Right ventricle myocardium superior (tissue), 1 donor: ENCODE results near the gene OXA1L. TPM values are rescaled to one million over a fixed set of nuclear protein-coding genes. Genes with fewer than 3 reads are reported as not detected.
"Not testable (repeated sequence)": the region's sequence is repeated elsewhere in the genome, so short reads cannot be mapped to it uniquely, and the experiment has no call there.

Source experiments
- ATAC-seq: fragments of 200-7000 bp; cut with Tn5 transposase; one replicate; pipeline ENCODE4 v1.9.1; 2020; ENCODE audit warnings: mild to moderate bottlenecking; ENCODE audit not compliant: poor library complexity
- DNase-seq: peaks from one replicate; pipeline ENCODE4 v3.0.0-alpha.2; 2020
- intact Hi-C: fragments of 100-400 bp; cut with DNase I; formaldehyde crosslinking; loops from one replicate; pipeline ENCODE4 v1.11.2; 2022
- long read RNA-seq: library from polyadenylated mRNA; unstranded; transcript quantifications from one replicate; pipeline ENCODE4 v2.0.0, GENCODE V29; 2021
- total RNA-seq: library from RNA; stranded (reverse); fragmentation: NEBNext Ultra II Directional; extraction: Animal tissue kit (Norgen Biotek cat#: 25700); gene quantifications from one replicate; pipeline ENCODE4 v1.2.1, GENCODE V29; 2021
- donor health status: DM: no; HTN: yes; CAD: no; lungs with severe emphysema.

OXA1L gene
- 164 TPM for total RNA-seq
- long read RNA-seq, transcript OXA1L-201 (10 exons, 1,719 nt): major isoform, 319 of 346 reads
- long read RNA-seq, partial matches to known transcripts: 17 of 346 reads
- long read RNA-seq, other reads (novel, unspliced or antisense): 10 of 346 reads

DNA sequence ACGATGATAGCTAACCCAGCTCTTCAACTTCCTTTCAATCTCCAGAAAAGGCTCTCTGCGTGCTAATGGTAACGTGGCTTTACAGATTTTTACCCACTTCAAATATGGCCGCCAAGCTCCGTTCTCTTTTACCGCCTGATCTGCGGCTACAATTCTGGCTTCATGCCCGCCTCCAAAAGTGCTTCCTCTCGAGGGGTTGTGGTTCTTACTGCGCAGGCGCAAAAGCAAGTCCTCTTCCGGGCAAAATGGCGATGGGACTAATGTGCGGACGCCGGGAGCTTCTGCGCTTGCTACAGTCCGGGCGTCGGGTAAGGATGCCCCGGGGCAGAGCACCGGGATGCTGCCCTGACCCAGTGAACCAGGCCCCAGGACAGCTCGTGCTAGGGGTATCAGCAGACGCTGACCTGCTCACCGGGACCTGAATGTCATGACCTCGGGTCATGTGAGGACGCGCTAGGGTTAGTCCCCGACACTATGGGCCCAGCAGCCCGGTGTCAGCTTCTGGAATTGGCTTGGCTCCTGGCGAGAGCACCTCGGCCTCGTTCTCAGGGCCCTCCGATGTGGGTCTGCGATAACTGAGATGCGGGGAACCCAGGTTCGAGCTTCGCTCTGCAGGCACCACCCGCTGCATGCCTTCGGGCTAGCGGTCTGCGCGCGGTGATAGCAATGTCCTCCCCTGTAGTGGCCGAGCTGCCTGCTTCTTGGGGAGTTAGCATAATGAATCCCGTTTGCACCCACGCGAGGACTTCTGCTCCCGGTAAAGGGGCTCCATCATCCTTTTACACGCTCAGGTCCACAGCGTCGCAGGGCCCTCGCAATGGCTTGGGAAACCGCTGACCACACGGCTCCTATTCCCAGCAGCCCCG lies at the start of gene OXA1L:
TSS of gene OXA1L (plus strand) at position 232 of the 866 bp plus-strand sequence. CDS start at position 246, 14 bp downstream.
- ATAC-seq (peak; percentile 95), DNase-seq (peak; percentile 98)
- intact Hi-C loops: no loop called here

GRCh38 chr14:22718091-22718490 lies 48.4 kb upstream of the OXA1L start:
- DNase-seq: no peak
- intact Hi-C loops: no loop called here
- no peak for ATAC-seq

GRCh38 chr14:22721213-22721612 lies 45.3 kb upstream of the OXA1L start:
- ATAC-seq (no peak), DNase-seq (no peak)
- intact Hi-C loops: no loop called here

DNA sequence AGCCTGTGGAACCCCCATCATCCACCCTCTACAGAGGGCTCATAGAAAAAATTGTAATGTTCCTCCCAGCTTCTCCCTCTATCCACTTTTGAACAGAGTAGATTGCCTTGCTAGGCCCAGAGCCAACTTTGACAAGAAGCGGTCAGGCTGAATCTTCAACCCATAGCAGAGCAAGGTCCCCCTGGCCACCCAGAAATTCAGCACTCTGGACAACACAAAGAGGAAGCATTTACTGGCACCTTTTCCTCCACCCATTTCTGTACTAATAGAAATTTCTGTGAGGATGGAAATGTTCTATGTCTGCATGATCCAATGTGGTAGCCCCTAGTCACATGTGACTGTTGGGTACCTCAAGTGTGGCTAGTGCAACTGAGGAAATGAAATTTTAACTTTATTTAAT lies 42.7 kb upstream of the OXA1L start:
- intact Hi-C loops: no loop called here
- no peak for ATAC-seq
- DNase-seq: no peak

DNA sequence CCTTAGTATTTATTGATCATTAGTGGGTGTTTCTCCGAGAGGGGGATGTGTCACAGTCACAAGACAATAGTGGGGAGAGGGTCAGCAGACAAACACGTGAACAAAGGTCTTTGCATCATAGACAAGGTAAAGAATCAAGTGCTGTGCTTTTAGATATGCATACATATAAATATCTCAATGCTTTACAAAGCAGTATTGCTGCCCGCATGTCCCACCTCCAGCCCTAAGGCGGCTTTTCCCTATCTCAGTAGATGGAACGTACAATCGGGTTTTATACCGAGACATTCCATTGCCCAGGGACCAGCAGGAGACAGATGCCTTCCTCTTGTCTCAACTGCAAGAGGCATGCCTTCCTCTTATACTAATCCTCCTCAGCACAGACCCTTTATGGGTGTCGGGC lies 41.6 kb upstream of the OXA1L start:
- ATAC-seq, DNase-seq, intact Hi-C loops: not testable (repeated sequence)

DNA sequence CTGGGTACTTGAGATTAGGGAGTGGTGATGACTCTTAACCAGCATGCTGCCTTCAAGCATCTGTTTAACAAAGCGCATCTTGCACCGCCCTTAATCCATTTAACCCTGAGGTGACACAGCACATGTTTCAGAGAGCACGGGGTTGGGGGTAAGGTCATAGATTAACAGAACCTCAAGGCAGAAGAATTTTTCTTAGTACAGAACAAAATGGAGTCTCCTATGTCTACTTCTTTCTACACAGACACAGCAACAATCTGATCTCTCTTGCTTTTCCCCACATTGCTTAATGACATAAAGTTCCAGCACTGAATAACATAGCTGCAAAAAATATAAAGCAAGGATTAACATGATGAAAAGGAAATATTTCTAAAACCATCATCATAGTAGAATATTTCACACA lies 41.1 kb upstream of the OXA1L start:
- ATAC-seq, DNase-seq, intact Hi-C loops: not testable (repeated sequence)

- no peak for ATAC-seq
- intact Hi-C loops: no loop called here
- no peak for DNase-seq
Observed at GRCh38 chr14:22726012-22726411, 40.5 kb upstream of the OXA1L start.

DNA sequence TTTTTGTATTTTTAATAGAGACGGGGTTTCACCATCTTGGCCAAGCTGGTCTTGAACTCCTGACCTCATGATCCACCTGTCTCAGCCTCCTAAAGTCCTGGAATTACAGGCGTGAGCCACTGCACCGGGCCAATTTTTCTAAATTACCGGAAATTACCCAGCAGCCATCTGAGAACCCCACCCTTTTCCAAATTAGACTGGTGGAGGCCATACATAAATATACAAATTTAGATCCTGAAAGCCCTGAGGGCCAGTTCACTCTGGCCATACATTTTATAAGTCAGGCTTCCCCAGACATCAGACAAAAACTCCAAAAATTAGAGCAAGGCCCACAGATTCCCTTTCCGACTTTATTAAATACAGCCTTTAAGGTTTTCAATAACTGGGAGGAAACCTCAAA lies 34.4 kb upstream of the OXA1L start:
- DNase-seq, ATAC-seq, intact Hi-C loops: not testable (repeated sequence)

GRCh38 chr14:22733829-22734228 lies 32.7 kb upstream of the OXA1L start:
- ATAC-seq: no peak
- intact Hi-C loops: no loop called here
- no peak for DNase-seq

GRCh38 chr14:22735096-22735495 lies 31.4 kb upstream of the OXA1L start:
- DNase-seq: no peak
- no peak for ATAC-seq
- intact Hi-C loops: no loop called here

- intact Hi-C loops, DNase-seq, ATAC-seq: not testable (repeated sequence)
Observed at GRCh38 chr14:22736384-22736783, 30.1 kb upstream of the OXA1L start.

GRCh38 chr14:22737052-22737451 lies 29.4 kb upstream of the OXA1L start:
- DNase-seq: no peak
- no peak for ATAC-seq
- intact Hi-C loops: no loop called here

DNA sequence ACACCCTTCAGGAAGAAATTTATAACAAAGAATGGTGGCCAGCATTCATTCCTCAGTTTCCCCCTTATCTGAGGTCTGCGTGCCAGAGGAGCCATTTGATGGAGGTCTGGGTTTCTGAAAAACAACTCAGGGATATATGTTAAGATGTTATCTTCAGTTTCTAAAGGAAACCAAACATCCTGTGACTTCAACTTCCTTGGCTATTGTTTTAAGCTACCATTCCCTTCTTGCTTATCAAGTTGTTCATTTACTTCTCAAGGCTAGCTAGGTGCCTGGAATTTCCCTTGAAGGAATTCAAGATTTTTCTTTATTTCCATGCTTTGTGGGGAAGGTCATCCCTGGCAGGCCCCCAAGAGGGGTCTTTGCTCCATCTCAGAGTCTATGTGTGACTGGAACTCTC lies 27.1 kb upstream of the OXA1L start:
- no peak for ATAC-seq
- intact Hi-C loops: no loop called here
- no peak for DNase-seq

GRCh38 chr14:22740020-22740419 lies 26.5 kb upstream of the OXA1L start:
- DNase-seq (no peak), ATAC-seq (no peak)
- intact Hi-C loops: no loop called here

DNA sequence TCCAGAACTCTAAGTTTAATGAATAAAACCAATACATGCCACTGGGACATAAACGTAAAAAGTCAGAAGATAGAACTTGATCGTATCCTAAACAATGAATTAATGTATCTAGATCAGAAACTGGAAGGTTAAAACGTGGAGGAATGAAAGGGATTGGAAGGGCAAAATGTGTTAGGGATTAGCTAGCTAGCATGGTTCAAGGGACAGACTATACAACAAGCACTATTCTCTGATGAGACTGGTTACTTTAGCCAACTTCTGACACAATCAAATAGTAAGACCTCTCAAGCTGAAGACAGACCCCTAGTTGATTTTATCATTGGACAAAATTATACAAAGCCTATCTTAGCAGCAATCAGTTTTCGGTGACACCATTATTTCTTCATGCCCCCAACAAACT lies 18.7 kb upstream of the OXA1L start:
- ATAC-seq: no peak
- intact Hi-C loops: no loop called here
- no peak for DNase-seq

DNA sequence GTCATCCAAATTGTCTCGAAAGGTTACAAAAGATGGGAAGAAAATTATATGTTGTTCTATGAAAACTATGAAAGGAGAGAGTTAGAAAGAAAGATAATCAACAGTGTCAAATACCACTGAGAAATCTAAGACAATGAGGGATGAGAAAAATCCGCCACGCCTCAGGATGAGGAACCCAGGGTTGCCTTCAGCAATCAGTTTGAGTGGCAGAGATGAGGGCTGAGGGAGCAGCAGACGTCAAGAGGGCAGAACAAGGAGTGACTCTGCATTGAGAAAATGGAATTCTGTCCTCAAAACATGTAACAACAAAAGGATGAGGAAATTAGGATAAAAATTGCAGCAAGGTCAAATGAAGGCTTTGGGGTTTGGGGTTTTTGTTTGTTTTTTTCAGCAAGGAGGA lies 18.3 kb upstream of the OXA1L start:
- intact Hi-C loops: no loop called here
- ATAC-seq (no peak), DNase-seq (no peak)

DNA sequence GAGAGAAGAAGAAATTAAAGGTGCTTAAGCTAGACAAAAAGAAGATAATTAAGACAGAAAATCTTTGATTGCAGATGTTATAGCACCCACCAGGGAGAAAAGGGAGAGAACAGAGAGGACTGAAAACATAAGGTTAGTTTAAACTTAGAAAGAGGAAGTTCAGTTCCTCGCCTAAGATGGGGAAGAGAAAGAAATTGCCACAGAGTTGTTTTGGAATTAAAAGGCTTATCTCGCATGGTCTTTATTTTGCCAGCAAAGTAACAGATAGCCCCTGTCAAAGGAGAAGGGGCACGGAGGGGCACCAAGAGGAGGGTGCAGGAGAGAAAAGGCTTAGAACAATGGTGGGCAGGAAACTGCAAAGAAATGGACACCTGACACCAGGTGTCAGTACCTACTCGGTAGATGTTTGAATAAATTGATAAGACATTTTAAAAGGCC lies 17.8 kb upstream of the OXA1L start:
- intact Hi-C loops: no loop called here
- no peak for DNase-seq
- ATAC-seq: no peak

- ATAC-seq: no peak
- intact Hi-C loops: no loop called here
- no peak for DNase-seq
Observed at GRCh38 chr14:22752422-22752821, 14.1 kb upstream of the OXA1L start.

DNA sequence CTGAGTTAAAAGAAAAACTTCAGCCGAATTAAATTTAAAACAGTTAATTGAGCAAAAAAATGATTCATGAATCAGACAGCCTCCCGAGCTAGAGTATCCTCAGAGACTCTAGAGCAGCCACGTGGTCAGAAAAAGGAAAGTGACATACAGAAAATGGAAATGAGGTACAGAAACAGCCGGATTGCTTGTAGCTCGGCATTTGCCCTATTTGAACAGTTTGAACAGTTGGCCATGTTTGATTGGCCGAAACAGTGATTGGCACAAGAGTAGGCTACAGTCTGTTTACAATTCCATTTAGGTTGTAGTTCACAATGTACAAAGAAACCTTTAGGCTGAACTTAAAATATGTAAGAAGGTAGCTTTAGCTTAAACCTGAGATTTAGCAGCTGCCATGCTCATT lies 12.9 kb upstream of the OXA1L start:
- intact Hi-C loops: no loop called here
- DNase-seq: no peak
- no peak for ATAC-seq

- DNase-seq, ATAC-seq, intact Hi-C loops: not testable (repeated sequence)
Observed at GRCh38 chr14:22757972-22758650, 8.4 kb upstream of the OXA1L start.
